SU-DHL-6 (cell line): ENCODE results near the gene KHDRBS1.

Experiments
- H2AFZ ChIP-seq: fragments of 200-600 bp; sonication (generic); 2 replicates; pipeline ENCODE4 v1.6.1; 2014; ENCODE audit warnings: low read depth, mild to moderate bottlenecking, moderate library complexity, mixed read lengths, antibody characterized with exemption, low read length; ENCODE audit not compliant: severe bottlenecking
- H3F3A ChIP-seq: fragments of 200-600 bp; shearing (Covaris generic); 2 replicates; pipeline ENCODE4 v1.6.0; 2016; ENCODE audit warnings: antibody characterized with exemption, mild to moderate bottlenecking; ENCODE audit not compliant: insufficient read depth
- H3K27ac ChIP-seq: fragments of 200-600 bp; sonication (generic); 2 replicates; pipeline ENCODE4 v1.5.1; 2016; ENCODE audit warnings: low read depth, mild to moderate bottlenecking, low read length, moderate library complexity, mixed read lengths
- H3K27me3 ChIP-seq: fragments of 200-600 bp; sonication (generic), shearing (Covaris generic); 2 replicates; pipeline ENCODE4 v1.6.0; 2014; ENCODE audit warnings: mild to moderate bottlenecking, low read length
- H3K36me3 ChIP-seq: fragments of 200-600 bp; sonication (generic); 2 replicates; pipeline ENCODE4 v1.6.1; 2014; ENCODE audit warnings: mild to moderate bottlenecking, low read length, mixed read lengths
- H3K4me2 ChIP-seq: fragments of 300-600, 200-600 bp; shearing (Covaris generic), sonication (generic); 2 replicates; pipeline ENCODE4 v1.6.0; 2014; ENCODE audit warnings: low read length, low read depth, mild to moderate bottlenecking; ENCODE audit not compliant: poor library complexity, severe bottlenecking
- H3K4me3 ChIP-seq: fragments of 200-600 bp; sonication (generic); 2 replicates; pipeline ENCODE4 v1.5.1; 2014; ENCODE audit warnings: antibody characterized with exemption, low read length, mild to moderate bottlenecking, mixed read lengths; ENCODE audit not compliant: insufficient read depth, poor library complexity, severe bottlenecking
- H3K79me2 ChIP-seq: fragments of 200-600 bp; sonication (generic); 2 replicates; pipeline ENCODE4 v1.6.1; 2014; ENCODE audit warnings: mild to moderate bottlenecking, low read length, moderate library complexity; ENCODE audit not compliant: insufficient read depth
- H3K9ac ChIP-seq: fragments of 200-600 bp; sonication (generic); 2 replicates; pipeline ENCODE4 v1.7.0; 2014; ENCODE audit warnings: mild to moderate bottlenecking, low read length
- H3K9me2 ChIP-seq: fragments of 200-600 bp; sonication (generic); replicated peaks from 2 replicates; pipeline ENCODE4 v1.6.1; 2014; ENCODE audit warnings: low read length; ENCODE audit not compliant: insufficient read depth
- H3K9me3 ChIP-seq: fragments of 200-600 bp; sonication (generic); 2 replicates; pipeline ENCODE4 v1.6.1; 2014; ENCODE audit warnings: low read length, mixed read lengths; ENCODE audit not compliant: insufficient read depth
- H4K20me1 ChIP-seq: fragments of 200-600 bp; sonication (generic); 2 replicates; pipeline ENCODE4 v1.6.1; 2014; ENCODE audit warnings: low read depth, mild to moderate bottlenecking, antibody characterized with exemption, low read length, moderate library complexity, mixed read lengths
- EZH2phosphoT487 ChIP-seq: fragments of 200-600 bp; sonication (generic), shearing (Covaris generic); conservative IDR thresholded peaks from 2 replicates; pipeline ENCODE4 v1.6.1; 2018; ENCODE audit warnings: mild to moderate bottlenecking, antibody characterized with exemption, low read length, moderate library complexity, mixed read lengths
- TF ChIP-seq, protein P1 (sequence below): fragments of 200-600 bp; sonication (generic); IDR thresholded peaks from one replicate; pipeline ENCODE4 v1.5.1; 2017; ENCODE audit warnings: antibody characterized with exemption, mild to moderate bottlenecking, low read length, moderate library complexity; ENCODE audit not compliant: insufficient read depth, poor library complexity, severe bottlenecking

The KHDRBS1 gene

DNA sequence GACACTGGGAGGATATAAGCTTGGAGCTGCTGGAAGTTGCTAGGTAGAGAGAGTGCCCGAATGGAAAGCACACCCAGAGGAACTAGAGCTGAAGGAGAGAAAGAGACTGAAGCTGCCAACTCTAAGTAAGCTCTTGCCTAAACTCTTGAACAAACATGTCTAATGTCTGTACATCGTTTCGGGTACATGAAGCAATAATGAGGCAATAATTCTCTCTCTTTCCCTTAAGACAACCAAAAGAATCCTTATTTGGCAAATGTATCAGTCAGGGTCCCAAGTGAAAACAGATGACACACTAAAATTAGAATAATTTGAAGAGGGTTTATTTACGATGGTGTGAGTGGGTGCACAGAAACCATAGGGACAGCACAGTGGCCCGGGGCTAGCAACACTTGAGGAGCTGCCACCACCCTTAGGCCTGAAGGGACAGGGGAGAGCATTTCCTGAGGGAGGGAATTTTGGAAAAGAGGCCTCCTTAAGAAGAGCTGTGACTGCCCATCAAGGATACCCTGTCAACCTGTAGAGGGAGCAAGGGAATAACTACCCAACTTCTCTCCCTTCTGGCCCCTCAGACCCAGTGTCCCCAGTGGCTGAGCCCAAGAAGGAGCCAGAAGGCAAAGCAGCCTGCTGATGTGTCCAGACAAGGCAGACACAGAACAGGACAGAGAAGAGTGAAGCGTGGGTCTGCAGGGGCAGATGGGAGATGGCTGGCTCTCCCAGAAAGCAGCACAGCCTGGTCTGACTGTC, 36.1 kb upstream of the KHDRBS1 start:
- H3F3A ChIP-seq, result peaks cover 13% of the 10 kb centered on the region
- H4K20me1 ChIP-seq, result no peaks in the 10 kb centered on the region
- no peaks in the 10 kb centered on the region for H3K9me2 ChIP-seq
- no peaks in the 10 kb centered on the region for H3K9me3 ChIP-seq
- TF ChIP-seq, protein P1, sequence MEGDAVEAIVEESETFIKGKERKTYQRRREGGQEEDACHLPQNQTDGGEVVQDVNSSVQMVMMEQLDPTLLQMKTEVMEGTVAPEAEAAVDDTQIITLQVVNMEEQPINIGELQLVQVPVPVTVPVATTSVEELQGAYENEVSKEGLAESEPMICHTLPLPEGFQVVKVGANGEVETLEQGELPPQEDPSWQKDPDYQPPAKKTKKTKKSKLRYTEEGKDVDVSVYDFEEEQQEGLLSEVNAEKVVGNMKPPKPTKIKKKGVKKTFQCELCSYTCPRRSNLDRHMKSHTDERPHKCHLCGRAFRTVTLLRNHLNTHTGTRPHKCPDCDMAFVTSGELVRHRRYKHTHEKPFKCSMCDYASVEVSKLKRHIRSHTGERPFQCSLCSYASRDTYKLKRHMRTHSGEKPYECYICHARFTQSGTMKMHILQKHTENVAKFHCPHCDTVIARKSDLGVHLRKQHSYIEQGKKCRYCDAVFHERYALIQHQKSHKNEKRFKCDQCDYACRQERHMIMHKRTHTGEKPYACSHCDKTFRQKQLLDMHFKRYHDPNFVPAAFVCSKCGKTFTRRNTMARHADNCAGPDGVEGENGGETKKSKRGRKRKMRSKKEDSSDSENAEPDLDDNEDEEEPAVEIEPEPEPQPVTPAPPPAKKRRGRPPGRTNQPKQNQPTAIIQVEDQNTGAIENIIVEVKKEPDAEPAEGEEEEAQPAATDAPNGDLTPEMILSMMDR, result peak; percentile 20
- no peak for TF ChIP-seq EZH2phosphoT487
- H3K4me2 ChIP-seq, result no peak overlapping the region
- no peak overlapping the region for H3K27ac ChIP-seq
- H3K27me3 ChIP-seq, result no peaks in the 10 kb centered on the region
- H2AFZ ChIP-seq, result no peak overlapping the region
- H3K9ac ChIP-seq, result no peak overlapping the region
- no peak overlapping the region for H3K4me3 ChIP-seq
- H3K79me2 ChIP-seq, result no peaks in the 10 kb centered on the region
- no peaks in the 10 kb centered on the region for H3K36me3 ChIP-seq

DNA sequence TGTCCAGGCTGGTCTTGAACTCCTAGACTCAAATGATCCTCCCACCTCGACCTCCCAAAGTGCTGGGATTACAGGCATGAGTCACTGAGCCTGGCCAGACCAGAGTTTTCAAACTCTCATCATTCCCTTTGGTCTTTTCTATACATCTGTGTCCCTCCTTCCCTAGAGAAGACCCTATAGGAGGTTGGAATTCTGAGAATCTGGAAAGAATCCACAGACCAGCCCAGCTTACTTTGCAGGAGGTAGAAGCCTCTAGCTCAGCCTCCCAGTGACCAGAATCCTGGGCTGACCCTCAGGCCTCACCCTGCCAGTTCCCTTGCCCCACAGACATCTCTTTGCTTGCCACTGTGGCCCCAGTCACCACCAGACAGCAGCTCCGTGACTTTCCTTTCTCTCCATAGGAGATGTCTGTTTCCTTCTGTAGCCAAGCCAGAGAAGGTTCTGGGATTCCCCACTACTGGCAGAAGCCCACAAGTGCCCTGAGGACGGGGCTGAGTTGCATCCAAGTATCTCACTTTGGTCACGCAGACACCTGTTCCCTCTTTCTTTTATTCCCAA, 34.7 kb upstream of the KHDRBS1 start:
- Histone ChIP-seq H3K27me3 (no peaks in the 10 kb centered on the region), H3K9ac (no peak overlapping the region), H3K9me2 (no peaks in the 10 kb centered on the region), H3K9me3 (no peaks in the 10 kb centered on the region), H4K20me1 (no peaks in the 10 kb centered on the region), H3K36me3 (no peaks in the 10 kb centered on the region), H3F3A (peaks cover 21% of the 10 kb centered on the region), H3K4me3 (no peak overlapping the region), H3K4me2 (no peak overlapping the region), H3K79me2 (no peaks in the 10 kb centered on the region), H3K27ac (no peak overlapping the region), H2AFZ (no peak overlapping the region)
- TF ChIP-seq, protein P1, result no peak
- TF ChIP-seq EZH2phosphoT487, result no peak

DNA sequence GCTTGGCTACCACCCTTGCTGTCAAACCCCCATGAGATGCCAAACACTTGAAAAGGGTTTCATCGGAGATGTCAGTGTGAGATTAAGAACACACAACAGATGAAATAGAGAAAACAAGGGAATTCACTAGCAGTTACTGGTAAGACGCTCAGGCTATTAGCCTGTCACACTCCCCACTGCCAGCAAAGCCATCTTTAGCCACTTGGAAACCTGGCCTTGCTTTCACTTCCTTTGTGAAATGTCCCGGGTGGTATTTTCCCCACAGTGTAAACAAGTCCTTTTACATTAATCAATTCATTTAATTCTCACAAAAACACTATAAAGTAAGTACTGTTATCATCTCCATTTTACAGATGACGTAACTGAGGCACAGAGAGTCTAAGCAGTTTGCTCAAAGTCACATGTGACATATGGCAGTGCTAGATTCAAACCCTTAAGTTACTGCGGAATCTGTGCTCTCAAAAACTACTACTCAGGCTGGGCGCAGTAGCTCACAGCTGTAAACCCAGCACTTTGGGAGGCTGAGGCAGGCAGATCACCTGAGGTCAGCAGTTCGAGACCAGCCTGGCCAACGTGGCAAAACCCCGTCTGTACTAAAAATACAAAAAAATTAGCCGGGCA, 32.7 kb upstream of the KHDRBS1 start:
- TF ChIP-seq, protein P1, result no peak
- TF ChIP-seq EZH2phosphoT487, result no peak
- Histone ChIP-seq H2AFZ (peak overlapping the region; percentile 9), H4K20me1 (no peaks in the 10 kb centered on the region), H3K27me3 (no peaks in the 10 kb centered on the region), H3K9me2 (no peaks in the 10 kb centered on the region), H3K4me3 (no peak overlapping the region), H3K27ac (peak overlapping the region; percentile 98), H3K9ac (peak overlapping the region; percentile 16; the same call in 1 of the 2 replicates), H3K9me3 (no peaks in the 10 kb centered on the region), H3K79me2 (no peaks in the 10 kb centered on the region), H3F3A (peaks cover 39% of the 10 kb centered on the region), H3K4me2 (peak overlapping the region; percentile 35), H3K36me3 (no peaks in the 10 kb centered on the region)
